H1 (cell line): ENCODE results near the gene ATM. TPM values are rescaled to one million over a fixed set of nuclear protein-coding genes. Genes with fewer than 3 reads are reported as not detected.

Experiments used
- CTCF ChIA-PET: fragments of 300-600 bp; sonication (Branson Sonifier 250); formaldehyde crosslinking; loops from one replicate; lab custom pipeline; 2021; ENCODE audit not compliant: partially characterized antibody; lab: Charles Lee
- POLR2A ChIA-PET: fragments of 300-600 bp; sonication (Branson Sonifier 250); formaldehyde crosslinking; loops from one replicate; lab custom pipeline; 2021; ENCODE audit warnings: inconsistent platforms; ENCODE audit not compliant: partially characterized antibody; lab: Charles Lee
- DNase-seq, 2 experiments: peaks; one replicate each; pipeline versions ENCODE4 v3.0.0 to v3.0.0-alpha.2; 2010 to 2022; ENCODE audit warnings: low spot score in 2 of 2, low read depth in 1 of 2, mixed read lengths in 1 of 2
- FAIRE-seq: peaks from 2 replicates; lab custom pipeline; 2011; peaks lifted over from hg19 to GRCh38; lab: Jason Lieb, UNC
- H2AFZ ChIP-seq: 2 replicates; pipeline ENCODE4 v1.8.1; 2012; ENCODE audit warnings: low read length, inconsistent platforms
- H2AK5ac ChIP-seq: 2 replicates; pipeline ENCODE4 v1.6.1; 2013; ENCODE audit warnings: low read depth, low read length
- H2BK120ac ChIP-seq: replicated peaks from 2 replicates; pipeline ENCODE3; 2013; ENCODE audit warnings: low read depth, low read length, inconsistent platforms
- H2BK12ac ChIP-seq: 2 replicates; pipeline ENCODE4 v1.6.1; 2013; ENCODE audit warnings: low read depth, low read length
- H2BK15ac ChIP-seq: 2 replicates; pipeline ENCODE4 v1.6.1; 2013; ENCODE audit warnings: low read length
- H2BK20ac ChIP-seq: 2 replicates; pipeline ENCODE4 v1.6.1; 2013; ENCODE audit warnings: low read length
- H2BK5ac ChIP-seq: 2 replicates; pipeline ENCODE4 v1.6.1; 2013; ENCODE audit warnings: low read depth, low read length
- H3K14ac ChIP-seq: 2 replicates; pipeline ENCODE4 v1.6.1; 2013; ENCODE audit warnings: inconsistent platforms; ENCODE audit not compliant: insufficient read length
- H3K18ac ChIP-seq: 2 replicates; pipeline ENCODE4 v1.6.1; 2013; ENCODE audit warnings: low read length; ENCODE audit errors: extremely low read depth
- H3K23ac ChIP-seq: 2 replicates; pipeline ENCODE4 v1.6.1; 2013; ENCODE audit warnings: inconsistent platforms; ENCODE audit not compliant: insufficient read length
- H3K23me2 ChIP-seq: 2 replicates; pipeline ENCODE4 v1.6.1; 2013; ENCODE audit warnings: low read depth, low read length
- H3K27ac ChIP-seq: 2 replicates; pipeline ENCODE4 v1.6.1; 2011; ENCODE audit warnings: low read depth, low read length, inconsistent platforms
- H3K27me3 ChIP-seq, 4 experiments: replicated peaks in 1 of 4; 1 replicate in 1 of 4; 2 replicates in 3 of 4; pipeline versions ENCODE4 v1.6.1 to v1.8.1; 2011 to 2013; ENCODE audit warnings: low read length in 3 of 4, mild to moderate bottlenecking in 3 of 4, inconsistent platforms in 2 of 4, mixed read lengths in 2 of 4, moderate library complexity in 1 of 4; ENCODE audit not compliant: control insufficient read depth in 3 of 4, insufficient read depth in 3 of 4; ENCODE audit errors: extremely low read depth in 1 of 4
- H3K36me3 ChIP-seq, 4 experiments: 2 replicates each; pipeline versions ENCODE4 v1.6.1 to v1.8.1; 2011 to 2013; ENCODE audit warnings: mild to moderate bottlenecking in 4 of 4, low read length in 3 of 4, moderate library complexity in 2 of 4, control low read depth in 1 of 4, inconsistent platforms in 1 of 4; ENCODE audit not compliant: insufficient read depth in 4 of 4, control insufficient read depth in 2 of 4
- H3K4ac ChIP-seq: replicated peaks from 2 replicates; pipeline ENCODE3; 2013; ENCODE audit warnings: low read length, low read depth, mixed read lengths, inconsistent platforms; ENCODE audit not compliant: insufficient read length
- H3K4me1 ChIP-seq, 4 experiments: replicated peaks in 1 of 4; 1 replicate in 1 of 4; 2 replicates in 3 of 4; pipeline versions ENCODE4 v1.6.1 to v1.8.1; 2011 to 2013; ENCODE audit warnings: low read length in 3 of 4, inconsistent platforms in 2 of 4, mixed read lengths in 1 of 4; ENCODE audit not compliant: insufficient read depth in 4 of 4, control insufficient read depth in 3 of 4
- H3K4me2 ChIP-seq, 2 experiments: 2 replicates each; pipeline versions ENCODE4 v1.6.1 to v1.8.1; 2011 to 2013; ENCODE audit warnings: low read depth in 2 of 2, low read length in 2 of 2, control low read depth in 1 of 2, inconsistent platforms in 1 of 2, mild to moderate bottlenecking in 1 of 2; ENCODE audit not compliant: insufficient read depth in 1 of 2
- H3K4me3 ChIP-seq, 4 experiments: fragments of 200-600, 300-600 bp in 1 of 4; sonication (generic), shearing (Covaris generic), sonication (Bioruptor Twin) in 1 of 4; 2 replicates each; pipeline versions ENCODE4 v1.5.1 to v1.8.1; 2011 to 2016; ENCODE audit warnings: low read length in 4 of 4, low read depth in 3 of 4, control low read depth in 2 of 4, inconsistent platforms in 2 of 4, mild to moderate bottlenecking in 2 of 4, mixed read lengths in 1 of 4, moderate library complexity in 1 of 4; ENCODE audit not compliant: insufficient read depth in 2 of 4; ENCODE audit errors: extremely low read depth in 1 of 4
- H3K56ac ChIP-seq: replicated peaks from 2 replicates; pipeline ENCODE3; 2013; ENCODE audit warnings: low read depth, mild to moderate bottlenecking, mixed read lengths, low read length, inconsistent platforms; ENCODE audit not compliant: insufficient read length
- H3K79me1 ChIP-seq: 2 replicates; pipeline ENCODE4 v1.6.1; 2013; ENCODE audit warnings: low read depth, low read length, control low read depth
- H3K79me2 ChIP-seq, 2 experiments: 2 replicates each; pipeline versions ENCODE4 v1.6.1 to v1.8.1; 2012 to 2013; ENCODE audit warnings: low read length in 2 of 2, mild to moderate bottlenecking in 2 of 2, inconsistent platforms in 1 of 2; ENCODE audit not compliant: insufficient read depth in 2 of 2, control insufficient read depth in 1 of 2
- H3K9ac ChIP-seq, 4 experiments: replicated peaks in 1 of 4; 1 replicate in 1 of 4; 2 replicates in 3 of 4; pipeline versions ENCODE4 v1.6.1 to v1.8.1; 2011 to 2013; ENCODE audit warnings: low read depth in 3 of 4, low read length in 3 of 4, control low read depth in 2 of 4, mild to moderate bottlenecking in 2 of 4, moderate library complexity in 2 of 4, inconsistent platforms in 1 of 4; ENCODE audit errors: extremely low read depth in 1 of 4
- H3K9me3 ChIP-seq, 2 experiments: 2 replicates each; pipeline versions ENCODE4 v1.6.1 to v1.8.1; 2012 to 2013; ENCODE audit warnings: mild to moderate bottlenecking in 2 of 2, moderate library complexity in 2 of 2, control low read depth in 1 of 2, inconsistent platforms in 1 of 2, low read depth in 1 of 2, low read length in 1 of 2, mixed read lengths in 1 of 2; ENCODE audit not compliant: insufficient read depth in 2 of 2
- H4K20me1 ChIP-seq, 2 experiments: replicated peaks in 1 of 2; 2 replicates each; pipeline versions ENCODE3 to v1.8.1; 2011 to 2013; ENCODE audit warnings: inconsistent platforms in 2 of 2, low read length in 2 of 2, mild to moderate bottlenecking in 1 of 2; ENCODE audit not compliant: insufficient read depth in 2 of 2, control insufficient read depth in 1 of 2
- H4K5ac ChIP-seq: 2 replicates; pipeline ENCODE4 v1.6.1; 2013; ENCODE audit warnings: low read length, low read depth, mixed read lengths, inconsistent platforms; ENCODE audit not compliant: insufficient read length
- H4K8ac ChIP-seq: 2 replicates; pipeline ENCODE4 v1.8.0; 2013; ENCODE audit warnings: mild to moderate bottlenecking, moderate library complexity, low read length, inconsistent platforms; ENCODE audit not compliant: insufficient read depth; ENCODE audit errors: extremely low read depth
- H4K91ac ChIP-seq: replicated peaks from 2 replicates; pipeline ENCODE3; 2013; ENCODE audit warnings: low read length, mixed read lengths, inconsistent platforms; ENCODE audit not compliant: insufficient read length
- CHD1 ChIP-seq: IDR thresholded peaks from 2 replicates; pipeline ENCODE4 v1.6.1; 2012; ENCODE audit warnings: low read depth, low read length, improper control_type of control experiment
- EZH2 ChIP-seq: fragments of 200-600 bp; sonication (generic); IDR thresholded peaks from 2 replicates; pipeline ENCODE4 v1.7.1; 2012; ENCODE audit warnings: low read depth, mild to moderate bottlenecking, moderate library complexity, low read length, inconsistent platforms; ENCODE audit not compliant: severe bottlenecking
- HDAC6 ChIP-seq: IDR thresholded peaks from one replicate; pipeline ENCODE4 v1.7.1; 2012; ENCODE audit warnings: low read depth, mild to moderate bottlenecking, inconsistent platforms, low read length, moderate library complexity
- PHF8 ChIP-seq: fragments of 200-600 bp; sonication (generic); conservative IDR thresholded peaks from 2 replicates; pipeline ENCODE4 v1.7.1; 2012; ENCODE audit warnings: low read depth, mild to moderate bottlenecking, inconsistent platforms, low read length, moderate library complexity
- RBBP5 ChIP-seq: IDR thresholded peaks from 2 replicates; pipeline ENCODE4 v1.7.1; 2012; ENCODE audit warnings: low read depth, mild to moderate bottlenecking, inconsistent platforms, low read length, moderate library complexity, borderline replicate concordance
- SIN3A ChIP-seq, 2 experiments: IDR thresholded peaks in 1 of 2; conservative IDR thresholded peaks in 1 of 2; 2 replicates each; pipeline ENCODE4 v1.6.1; 2011 to 2012; ENCODE audit warnings: low read length in 2 of 2, improper control_type of control experiment in 1 of 2, low read depth in 1 of 2, mild to moderate bottlenecking in 1 of 2
- WGBS, 2 experiments: shearing (Covaris generic) in 1 of 2; methylation state at CpG; one replicate each; pipeline versions ENCODE4 v1.1.6 to v1.1.7; 2013 to 2015; ENCODE audit warnings: low lambda C conversion rate in 2 of 2, mixed read lengths in 2 of 2, inconsistent platforms in 1 of 2, low coverage in 1 of 2, missing lambda C conversion rate in 1 of 2; ENCODE audit not compliant: insufficient replicate concordance in 2 of 2, insufficient coverage in 1 of 2, insufficient read length in 1 of 2; ENCODE audit errors: extremely low coverage in 1 of 2, missing lambda C conversion rate in 1 of 2; 5-methylcytosine and 5-hydroxymethylcytosine counted together
- polyA plus RNA-seq, 7 experiments: library from polyadenylated mRNA; depleted of rRNA in 3 of 7; stranded (reverse) in 5 of 7; unstranded in 2 of 7; fragments of >200 nt in 5 of 7; fragments of 200-250 nt in 2 of 7; gene quantifications; 1 replicate in 5 of 7; 2 replicates in 1 of 7; 4 replicates in 1 of 7; pipeline versions ENCODE4 v1.2.1 to v1.2.3, GENCODE V29; 2011 to 2013; ENCODE audit warnings: missing spikeins in 2 of 7, mixed read lengths in 2 of 7
- total RNA-seq: library from RNA; stranded (reverse); fragmentation: NEBNext Ultra II Directional; extraction: Animal tissue kit (Norgen Biotek cat#: 25700); gene quantifications from 2 replicates; pipeline ENCODE4 v1.2.1, GENCODE V29; 2021
- TF ChIP-seq, protein P1 (sequence below): IDR thresholded peaks from 2 replicates; pipeline ENCODE4 v1.6.1; 2012; ENCODE audit warnings: inconsistent platforms
- TF ChIP-seq, protein P2 (sequence below): IDR thresholded peaks from 2 replicates; pipeline ENCODE4 v1.6.1; 2011; ENCODE audit warnings: low read depth, mild to moderate bottlenecking, low read length; ENCODE audit not compliant: insufficient read depth

ATM gene
- total and polyA plus RNA-seq, 2 of the 8 experiments (the other 6 are each of a cell fraction or from before 2014, with no cell fraction given), result 14.9 to 55.4 TPM

DNA sequence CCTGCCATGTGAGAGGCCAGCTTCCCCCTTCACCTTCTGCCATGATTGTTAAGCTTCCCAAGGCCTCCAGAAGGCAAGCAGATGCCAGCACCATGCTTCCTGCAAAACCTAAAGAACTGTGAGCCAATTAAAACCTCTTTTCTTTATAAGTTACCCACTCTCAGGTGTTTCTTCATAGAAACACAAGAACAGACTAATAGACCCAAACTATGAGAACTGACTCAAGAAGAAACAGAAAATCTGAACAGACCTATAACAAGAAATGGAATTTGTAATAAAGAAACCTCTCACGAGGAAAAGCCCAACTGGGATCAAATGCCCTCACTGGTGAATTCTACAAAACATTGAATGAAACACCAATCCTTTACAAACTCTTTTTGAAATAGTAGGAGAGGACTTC lies 12.4 kb upstream of the ATM start:
- FAIRE-seq (no peak), DNase-seq (no peak)
- Histone ChIP-seq H3K27me3 (no peaks in the 10 kb centered on the region), H2BK15ac (no peak overlapping the region), H2BK12ac (no peak overlapping the region), H3K9me3 (no peaks in the 10 kb centered on the region), H3K56ac (no peak overlapping the region), H3K27ac (no peak overlapping the region), H3K18ac (no peak overlapping the region), H2AK5ac (no peak overlapping the region), H2BK20ac (no peak overlapping the region)
- 88% methylated on average over 1 of the region's 1 CpG; no CpG with 5 or more reads in 1 of the 2 experiments for WGBS, 2 experiments
- CTCF ChIA-PET, result interaction anchor here (0.9 to 2.0 kb wide), 2 partner anchors 12 to 39 kb away, joined by 3 to 5 read pairs; partner anchors contain the start of genes ATM and NPAT
- TF ChIP-seq CHD1, result no peak
- no peak for TF ChIP-seq RBBP5
- TF ChIP-seq, protein P1, sequence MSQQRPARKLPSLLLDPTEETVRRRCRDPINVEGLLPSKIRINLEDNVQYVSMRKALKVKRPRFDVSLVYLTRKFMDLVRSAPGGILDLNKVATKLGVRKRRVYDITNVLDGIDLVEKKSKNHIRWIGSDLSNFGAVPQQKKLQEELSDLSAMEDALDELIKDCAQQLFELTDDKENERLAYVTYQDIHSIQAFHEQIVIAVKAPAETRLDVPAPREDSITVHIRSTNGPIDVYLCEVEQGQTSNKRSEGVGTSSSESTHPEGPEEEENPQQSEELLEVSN, result no peak
- TF ChIP-seq HDAC6, result no peak
- no peak for TF ChIP-seq SIN3A (conservative IDR thresholded peaks at IDR 0.05 in 1 of 2, IDR thresholded peaks at IDR 0.05 in 1 of 2; ENCODE audit: low read depth in 1 of 2, low read length in 2 of 2)
- TF ChIP-seq, protein P2, sequence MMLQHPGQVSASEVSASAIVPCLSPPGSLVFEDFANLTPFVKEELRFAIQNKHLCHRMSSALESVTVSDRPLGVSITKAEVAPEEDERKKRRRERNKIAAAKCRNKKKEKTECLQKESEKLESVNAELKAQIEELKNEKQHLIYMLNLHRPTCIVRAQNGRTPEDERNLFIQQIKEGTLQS, result no peak
- no peak for TF ChIP-seq EZH2
- no peak for TF ChIP-seq PHF8
- TF ChIP-seq, all 59 proteins: peak for 0
- Histone ChIP-seq H2BK120ac (no peak overlapping the region), H3K4me1 (no peaks in the 10 kb centered on the region), H3K23ac (no peak overlapping the region), H3K4ac (no peak overlapping the region), H4K5ac (no peak overlapping the region), H3K23me2 (no peaks in the 10 kb centered on the region), H4K8ac (no peak overlapping the region), H3K79me2 (peaks cover 3 to 89% of the 10 kb centered on the region in 2 experiments), H3K79me1 (peaks cover 6% of the 10 kb centered on the region; the same call in 1 of the 2 replicates), H3K4me2 (no peak overlapping the region), H3K4me3 (no peak overlapping the region), H2BK5ac (no peak overlapping the region), H3K9ac (no peak overlapping the region), H4K20me1 (peaks cover 0 to 13% of the 10 kb centered on the region in 2 experiments), H3K14ac (no peak overlapping the region), H3K36me3 (peaks cover 0 to 28% (median 9%) of the 10 kb centered on the region in 4 experiments; a peak in 6 of 8 replicates), H4K91ac (no peak overlapping the region), H2AFZ (no peak overlapping the region)
- POLR2A ChIA-PET, result interaction anchor here (1.0 kb wide), 1 partner anchor 12 kb away, joined by 4 read pairs; the partner anchor contains the start of genes ATM and NPAT
